ENCODE results near the gene SYNM.

The SYNM gene

DNA sequence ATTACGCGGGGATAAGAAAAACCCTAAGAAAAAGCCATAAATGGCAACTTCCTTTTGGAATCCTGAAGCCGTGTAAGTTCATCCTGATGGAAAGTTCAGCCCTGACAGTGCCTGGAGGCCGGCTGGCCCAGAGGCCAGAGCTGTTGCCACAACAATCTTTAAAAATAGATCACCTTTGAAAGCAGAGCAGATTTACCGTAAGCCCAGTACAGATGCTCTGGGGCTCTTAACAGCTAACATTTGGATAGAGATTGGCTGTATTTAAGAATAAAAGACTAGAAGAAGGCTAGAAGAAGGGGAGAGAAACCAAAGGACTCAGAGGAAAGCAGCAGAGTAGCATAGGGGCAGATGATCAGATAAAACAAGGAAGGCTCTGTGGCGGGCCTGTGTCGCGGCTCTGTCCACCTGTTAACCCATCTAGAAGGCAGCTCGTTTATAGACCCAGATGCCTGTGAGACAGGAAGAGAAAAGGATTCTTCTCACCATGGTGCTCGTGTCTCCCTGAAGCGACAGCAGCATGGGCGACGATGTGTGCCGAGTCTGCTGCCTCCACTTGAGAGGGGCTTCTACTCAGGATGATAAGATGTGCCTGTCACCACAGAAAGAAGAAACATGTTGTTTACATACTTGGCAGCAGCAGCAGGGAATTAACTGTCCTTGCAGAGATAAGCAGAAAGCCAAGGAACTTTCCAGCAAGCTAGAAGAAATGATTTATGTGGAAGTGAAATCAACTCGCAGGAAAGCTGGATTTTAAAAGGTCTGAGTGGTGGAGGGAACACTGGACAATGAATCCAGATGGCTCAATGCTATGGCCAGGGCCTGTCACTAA, 69.9 kb downstream of the SYNM start:
- DNase-seq (ENCODE audit: extremely low read depth, low read depth), result no peak
- TF ChIP-seq, protein P1, sequence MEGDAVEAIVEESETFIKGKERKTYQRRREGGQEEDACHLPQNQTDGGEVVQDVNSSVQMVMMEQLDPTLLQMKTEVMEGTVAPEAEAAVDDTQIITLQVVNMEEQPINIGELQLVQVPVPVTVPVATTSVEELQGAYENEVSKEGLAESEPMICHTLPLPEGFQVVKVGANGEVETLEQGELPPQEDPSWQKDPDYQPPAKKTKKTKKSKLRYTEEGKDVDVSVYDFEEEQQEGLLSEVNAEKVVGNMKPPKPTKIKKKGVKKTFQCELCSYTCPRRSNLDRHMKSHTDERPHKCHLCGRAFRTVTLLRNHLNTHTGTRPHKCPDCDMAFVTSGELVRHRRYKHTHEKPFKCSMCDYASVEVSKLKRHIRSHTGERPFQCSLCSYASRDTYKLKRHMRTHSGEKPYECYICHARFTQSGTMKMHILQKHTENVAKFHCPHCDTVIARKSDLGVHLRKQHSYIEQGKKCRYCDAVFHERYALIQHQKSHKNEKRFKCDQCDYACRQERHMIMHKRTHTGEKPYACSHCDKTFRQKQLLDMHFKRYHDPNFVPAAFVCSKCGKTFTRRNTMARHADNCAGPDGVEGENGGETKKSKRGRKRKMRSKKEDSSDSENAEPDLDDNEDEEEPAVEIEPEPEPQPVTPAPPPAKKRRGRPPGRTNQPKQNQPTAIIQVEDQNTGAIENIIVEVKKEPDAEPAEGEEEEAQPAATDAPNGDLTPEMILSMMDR (IDR thresholded peaks at IDR 0.05; ENCODE audit: low read depth, low read length), result no peak

DNA sequence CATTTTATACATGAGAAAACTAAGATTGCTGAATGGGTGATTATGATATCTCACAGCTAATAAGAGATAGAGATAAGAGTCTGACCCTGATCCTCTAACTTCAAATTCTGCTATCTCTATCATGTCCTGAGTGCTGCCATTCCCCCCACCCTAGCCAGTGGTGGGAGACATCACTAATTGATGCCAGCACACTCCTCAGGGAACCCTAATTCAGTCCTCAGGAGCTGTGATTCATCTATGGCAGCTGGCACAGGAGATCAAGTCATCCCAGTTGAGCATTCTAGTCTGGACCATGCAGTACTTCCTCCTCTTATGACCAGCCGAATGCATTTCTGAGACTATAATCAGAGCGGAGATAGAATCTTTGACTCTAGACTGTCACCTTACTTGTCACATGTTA, 71.9 kb downstream of the SYNM start:
- TF ChIP-seq, protein P1 (IDR thresholded peaks at IDR 0.05; ENCODE audit: low read depth, low read length), result no peak
- DNase-seq (ENCODE audit: extremely low read depth, low read depth), result no peak

DNA sequence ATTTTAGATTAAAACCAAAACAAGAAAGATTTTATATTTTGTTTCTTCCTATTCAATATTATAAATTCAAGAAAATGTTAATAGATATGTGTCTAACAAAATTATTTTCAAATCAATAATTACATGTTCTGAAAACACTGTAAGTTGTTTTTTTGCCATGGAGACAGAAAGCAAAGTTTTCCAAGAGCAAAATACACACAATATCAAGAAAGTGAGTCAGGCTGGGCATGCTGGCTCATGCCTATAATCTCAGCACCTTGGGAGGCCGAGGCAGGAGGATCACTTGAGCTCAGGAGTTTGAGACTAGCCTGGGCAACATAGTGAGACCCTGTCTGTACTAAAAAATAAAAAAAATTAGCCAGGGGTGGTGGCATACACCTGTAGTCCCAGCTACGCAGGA, 72.8 kb downstream of the SYNM start:
- TF ChIP-seq, protein P1 (IDR thresholded peaks at IDR 0.05; ENCODE audit: low read depth, low read length), result no peak
- no peak for DNase-seq (ENCODE audit: extremely low read depth, low read depth)

DNA sequence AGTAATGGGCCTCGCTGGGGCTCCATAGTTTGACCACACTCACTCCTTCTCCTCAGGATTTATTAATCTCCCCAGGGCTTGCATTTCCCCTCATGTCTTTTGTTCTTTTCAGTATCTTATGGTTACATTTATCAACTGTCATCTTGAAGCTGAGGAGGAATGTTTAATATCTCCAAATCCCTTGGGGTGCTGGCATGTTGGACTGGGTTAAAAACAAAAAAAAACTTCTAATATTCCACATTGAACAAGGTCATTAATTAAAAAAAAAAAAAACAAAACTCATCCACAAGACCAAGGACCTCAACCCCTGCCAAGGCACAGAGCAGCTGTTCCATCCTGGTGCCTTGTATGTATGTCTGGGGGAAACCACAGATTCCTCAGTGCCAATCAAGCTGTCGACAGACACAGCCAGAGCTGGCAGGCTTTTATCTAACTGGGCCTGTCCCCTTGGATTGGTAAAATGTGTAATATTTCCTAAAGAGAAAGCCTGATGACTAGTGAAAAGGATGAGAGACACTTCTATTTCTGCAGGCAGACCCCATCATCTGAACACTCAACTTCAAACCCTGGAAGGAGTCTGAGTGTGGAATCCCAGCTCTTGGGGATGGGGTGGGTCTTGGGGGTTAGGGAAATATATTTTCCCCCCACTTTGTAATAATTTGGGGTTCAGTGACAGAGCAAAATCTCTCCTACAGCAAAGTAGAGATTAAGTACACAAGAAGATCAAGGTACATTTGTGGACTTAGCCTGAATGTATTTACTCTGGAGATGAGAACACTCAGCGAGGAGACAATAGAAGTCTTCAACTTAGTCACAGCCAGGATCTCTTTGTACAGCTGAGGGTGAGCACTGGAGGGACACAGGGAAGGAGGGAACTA, 75.4 kb downstream of the SYNM start:
- TF ChIP-seq, protein P1 (IDR thresholded peaks at IDR 0.05; ENCODE audit: low read depth, low read length), result no peak

DNA sequence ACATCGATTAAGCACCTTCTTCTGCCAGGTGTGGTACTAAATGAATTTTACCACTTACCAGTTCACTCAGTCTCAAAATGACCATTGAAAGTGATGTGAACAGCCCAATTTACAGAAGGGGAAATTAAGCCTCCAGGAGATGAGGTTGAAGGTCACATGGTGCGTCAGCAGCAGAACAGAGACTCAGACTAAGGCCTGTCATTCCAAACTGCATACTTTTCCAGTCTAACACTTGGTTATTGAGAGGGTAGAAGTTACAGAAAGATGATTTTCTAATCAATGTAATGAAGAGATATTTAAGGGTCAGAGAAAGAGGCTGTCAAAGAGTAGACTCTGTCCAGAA, 76.1 kb downstream of the SYNM start:
- TF ChIP-seq, protein P1 (IDR thresholded peaks at IDR 0.05; ENCODE audit: low read depth, low read length), result no peak
- DNase-seq (ENCODE audit: extremely low read depth, low read depth), result no peak

More for the DNA sequence above, 75.4 kb downstream of the SYNM start:
- no peak for DNase-seq (ENCODE audit: extremely low read depth, low read depth)

DNA sequence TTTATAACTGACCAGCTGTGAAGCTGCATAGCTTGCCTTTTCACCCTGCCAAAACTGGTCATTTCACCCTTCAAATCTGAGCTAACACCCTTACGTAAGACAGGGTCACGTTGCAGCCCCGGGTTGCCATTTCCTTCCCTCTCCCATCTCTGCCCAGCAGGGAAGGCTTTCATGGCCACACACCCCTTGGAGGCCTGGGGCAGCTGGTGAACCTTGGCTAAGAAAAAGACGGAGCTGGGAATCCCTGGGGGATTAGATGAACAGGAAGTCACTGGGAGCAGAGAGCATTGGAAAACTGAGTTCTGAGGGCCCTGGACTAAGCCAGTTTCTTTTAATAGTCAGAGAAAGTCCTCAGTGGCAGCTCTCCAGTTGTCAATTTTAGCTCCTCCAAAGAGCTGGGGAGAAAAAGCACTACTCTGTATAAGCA, 76.7 kb downstream of the SYNM start:
- TF ChIP-seq, protein P1 (IDR thresholded peaks at IDR 0.05; ENCODE audit: low read depth, low read length), result no peak
- DNase-seq (ENCODE audit: extremely low read depth, low read depth), result no peak

DNA sequence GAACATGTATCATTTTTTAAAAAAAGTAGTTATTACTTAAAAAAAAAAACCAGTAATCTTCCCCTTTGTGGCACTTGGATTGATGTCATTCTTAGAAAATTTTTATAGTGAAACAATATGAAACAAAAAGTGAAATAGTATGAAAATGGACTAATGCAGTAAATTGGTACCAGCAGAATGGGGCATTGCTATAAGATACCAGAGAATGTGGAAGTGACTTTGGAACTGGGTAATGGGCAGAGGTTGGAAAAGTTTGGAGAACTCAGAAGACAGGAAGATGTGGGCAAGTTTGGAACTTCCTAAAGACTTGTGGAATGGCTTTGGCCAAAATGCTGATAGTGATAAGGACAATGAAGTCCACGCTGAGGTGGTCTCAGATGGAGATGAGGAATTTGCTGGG, 77.9 kb downstream of the SYNM start:
- TF ChIP-seq, protein P1 (IDR thresholded peaks at IDR 0.05; ENCODE audit: low read depth, low read length), result no peak

More for the DNA sequence above, 77.9 kb downstream of the SYNM start:
- no peak for DNase-seq (ENCODE audit: extremely low read depth, low read depth)

All from AG09319 (cell line).